OCI-LY3 (cell line): ENCODE data around the gene PLIN5.

Source experiments
- EZH2phosphoT487 ChIP-seq: fragments of 200-600 bp; shearing (Covaris generic); IDR thresholded peaks from 2 replicates; pipeline ENCODE4 v1.6.1; 2018; ENCODE audit warnings: antibody characterized with exemption, mixed run types, low read depth
- TF ChIP-seq, protein P1 (sequence below): fragments of 200-600, 300-600 bp; sonication (generic); IDR thresholded peaks from 2 replicates; pipeline ENCODE4 v1.5.1; 2014; ENCODE audit warnings: antibody characterized with exemption, low read length, low read depth

DNA sequence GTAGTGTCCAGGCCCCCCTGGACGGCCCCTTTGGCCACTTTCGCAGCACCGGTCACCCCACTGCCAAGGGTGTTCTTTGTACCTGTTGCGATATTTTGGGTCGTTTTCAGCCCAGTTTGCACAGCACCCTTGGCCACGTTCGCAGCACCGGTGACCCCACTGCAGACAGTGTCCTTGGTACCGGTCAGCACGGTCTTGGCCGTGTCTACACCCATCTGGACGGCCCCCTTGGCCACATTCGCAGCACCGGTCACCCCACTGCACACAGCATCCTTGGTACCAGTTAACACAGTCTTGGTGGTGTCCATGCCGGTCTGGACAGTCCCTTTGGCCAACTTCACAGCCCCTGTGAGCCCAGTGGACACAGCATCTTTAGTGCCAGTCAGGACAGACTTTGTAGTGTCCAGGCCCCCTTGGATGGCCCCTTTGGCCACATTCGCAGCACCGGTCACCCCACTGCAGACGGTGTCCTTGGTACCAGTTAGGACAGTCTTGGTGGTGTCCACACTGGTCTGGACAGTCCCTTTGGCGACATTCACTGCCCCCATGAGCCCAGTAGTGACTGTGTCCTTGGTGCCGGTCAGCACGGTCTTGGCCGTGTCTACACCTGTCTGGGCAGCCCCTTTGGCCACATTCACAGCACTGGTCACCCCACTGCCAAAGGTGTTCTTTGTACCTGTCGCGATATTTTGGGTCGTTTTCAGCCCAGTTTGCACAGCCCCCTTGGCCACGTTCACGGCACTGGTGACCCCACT lies 23.5 kb downstream of the PLIN5 start:
- TF ChIP-seq, protein P1, sequence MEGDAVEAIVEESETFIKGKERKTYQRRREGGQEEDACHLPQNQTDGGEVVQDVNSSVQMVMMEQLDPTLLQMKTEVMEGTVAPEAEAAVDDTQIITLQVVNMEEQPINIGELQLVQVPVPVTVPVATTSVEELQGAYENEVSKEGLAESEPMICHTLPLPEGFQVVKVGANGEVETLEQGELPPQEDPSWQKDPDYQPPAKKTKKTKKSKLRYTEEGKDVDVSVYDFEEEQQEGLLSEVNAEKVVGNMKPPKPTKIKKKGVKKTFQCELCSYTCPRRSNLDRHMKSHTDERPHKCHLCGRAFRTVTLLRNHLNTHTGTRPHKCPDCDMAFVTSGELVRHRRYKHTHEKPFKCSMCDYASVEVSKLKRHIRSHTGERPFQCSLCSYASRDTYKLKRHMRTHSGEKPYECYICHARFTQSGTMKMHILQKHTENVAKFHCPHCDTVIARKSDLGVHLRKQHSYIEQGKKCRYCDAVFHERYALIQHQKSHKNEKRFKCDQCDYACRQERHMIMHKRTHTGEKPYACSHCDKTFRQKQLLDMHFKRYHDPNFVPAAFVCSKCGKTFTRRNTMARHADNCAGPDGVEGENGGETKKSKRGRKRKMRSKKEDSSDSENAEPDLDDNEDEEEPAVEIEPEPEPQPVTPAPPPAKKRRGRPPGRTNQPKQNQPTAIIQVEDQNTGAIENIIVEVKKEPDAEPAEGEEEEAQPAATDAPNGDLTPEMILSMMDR, result no peak
- TF ChIP-seq EZH2phosphoT487, result no peak
